GM21786 (cell line): ENCODE data around the gene ROBO4.

Experiments
- ATAC-seq: cut with Tn5 transposase; IDR thresholded peaks from one replicate; pipeline ENCODE4 v1.9.1; 2021; ENCODE audit not compliant: unreplicated experiment

Gene ROBO4

GRCh38 chr11:124919898-124920297 is 22.2 kb upstream of the ROBO4 start:
- no peak for ATAC-seq

- no peak for ATAC-seq
Observed at GRCh38 chr11:124918950-124919349, 21.3 kb upstream of the ROBO4 start, which contains the start of gene HEPN1. Gene HEPN1 (plus strand): TSS chr11:124919250.

GRCh38 chr11:124917115-124917637 is 19.5 kb upstream of the ROBO4 start:
- ATAC-seq: no peak

- ATAC-seq: no peak
Observed at GRCh38 chr11:124916370-124916710, 18.7 kb upstream of the ROBO4 start.

GRCh38 chr11:124915541-124916369 is 18.1 kb upstream of the ROBO4 start:
- ATAC-seq: no peak

GRCh38 chr11:124902616-124903015 is 5.0 kb upstream of the ROBO4 start:
- ATAC-seq: no peak

- ATAC-seq: no peak
Observed at GRCh38 chr11:124900464-124900863, 2.8 kb upstream of the ROBO4 start.

GRCh38 chr11:124899383-124900145 is 1.9 kb upstream of the ROBO4 start:
- ATAC-seq: no peak

- no peak for ATAC-seq
Observed at GRCh38 chr11:124898711-124899110, 1.0 kb upstream of the ROBO4 start.

GRCh38 chr11:124898263-124898680 is 607 bp upstream of the ROBO4 start:
- ATAC-seq: no peak

GRCh38 chr11:124896821-124897391 is 759 bp downstream of the ROBO4 start:
- ATAC-seq: no peak

- no peak for ATAC-seq
Observed at GRCh38 chr11:124896071-124896750, 1.5 kb downstream of the ROBO4 start.

GRCh38 chr11:124895471-124895971 is 2.1 kb downstream of the ROBO4 start:
- no peak for ATAC-seq

- no peak for ATAC-seq
Observed at GRCh38 chr11:124894606-124895430, 2.8 kb downstream of the ROBO4 start.

- no peak for ATAC-seq
Observed at GRCh38 chr11:124893781-124894401, 3.8 kb downstream of the ROBO4 start.

GRCh38 chr11:124892750-124893454 is 4.8 kb downstream of the ROBO4 start:
- no peak for ATAC-seq

GRCh38 chr11:124892146-124892545 is 5.5 kb downstream of the ROBO4 start:
- no peak for ATAC-seq

- no peak for ATAC-seq
Observed at GRCh38 chr11:124891373-124891861, 6.2 kb downstream of the ROBO4 start.
